Suprapubic skin (tissue), 4 donors: ENCODE measurements around the gene SLC16A13.

Experiments used
- CTCF ChIP-seq, 2 donors: fragments of 200-600 bp in 1 of 2; fragments of 450-650 bp in 1 of 2; sonication (generic) in 1 of 2; IDR thresholded peaks; one replicate each; pipeline ENCODE4 v1.5.1; 2016 to 2019; ENCODE audit warnings: antibody characterized with exemption in 2 of 2, mild to moderate bottlenecking in 1 of 2, moderate library complexity in 1 of 2
- POLR2A ChIP-seq, 2 donors: fragments of 450-650 bp; IDR thresholded peaks; one replicate each; pipeline ENCODE4 v1.6.1; 2017; ENCODE audit warnings: antibody characterized with exemption in 2 of 2, mild to moderate bottlenecking in 2 of 2, moderate library complexity in 2 of 2
- POLR2AphosphoS5 ChIP-seq, 3 donors: sonication (generic); formaldehyde crosslinking; IDR thresholded peaks; one replicate each; pipeline ENCODE4 v1.6.1; 2017; ENCODE audit warnings: antibody characterized with exemption in 3 of 3

GRCh38 chr17:7046127-7046724 lies 10.4 kb downstream of the SLC16A13 start:
- TF ChIP-seq POLR2AphosphoS5 (IDR thresholded peaks at IDR 0.05) = peak in 1 of 3 donors; percentile 49
- TF ChIP-seq POLR2A (IDR thresholded peaks at IDR 0.05) = no peak
- no peak for TF ChIP-seq CTCF (IDR thresholded peaks at IDR 0.05)
